ENCODE results near the gene RHD.
"Not testable (repeated sequence)": the region's sequence is repeated elsewhere in the genome, so short reads cannot be mapped to it uniquely, and the experiment has no call there.

Gene RHD

GRCh38 chr1:25304936-25305335, 32.6 kb downstream of the RHD start:
- DNase-seq (ENCODE audit: low read depth); H3K4me3 ChIP-seq (ENCODE audit: low read depth, low read length): not testable (repeated sequence)

GRCh38 chr1:25308168-25308567, 35.9 kb downstream of the RHD start:
- not testable (repeated sequence) for H3K4me3 ChIP-seq (ENCODE audit: low read depth, low read length); DNase-seq (ENCODE audit: low read depth)

GRCh38 chr1:25309085-25309484, 36.8 kb downstream of the RHD start:
- DNase-seq (ENCODE audit: low read depth); H3K4me3 ChIP-seq (ENCODE audit: low read depth, low read length): not testable (repeated sequence)

- H3K4me3 ChIP-seq (ENCODE audit: low read depth, low read length); DNase-seq (ENCODE audit: low read depth): not testable (repeated sequence)
Observed at GRCh38 chr1:25309486-25309885, 37.2 kb downstream of the RHD start.

GRCh38 chr1:25312806-25313470, 40.6 kb downstream of the RHD start:
- not testable (repeated sequence) for DNase-seq (ENCODE audit: low read depth)

GRCh38 chr1:25320314-25320938, 48.1 kb downstream of the RHD start:
- H3K4me3 ChIP-seq (ENCODE audit: low read depth, low read length); DNase-seq (ENCODE audit: low read depth): not testable (repeated sequence)

More at GRCh38 chr1:25312806-25313470, 40.6 kb downstream of the RHD start:
- not testable (repeated sequence) for H3K4me3 ChIP-seq (ENCODE audit: low read depth, low read length)

- not testable (repeated sequence) for H3K4me3 ChIP-seq (ENCODE audit: low read depth, low read length); DNase-seq (ENCODE audit: low read depth)
Observed at GRCh38 chr1:25322127-25322526, 49.8 kb downstream of the RHD start.

GRCh38 chr1:25324407-25324806, 52.1 kb downstream of the RHD start:
- not testable (repeated sequence) for DNase-seq (ENCODE audit: low read depth); H3K4me3 ChIP-seq (ENCODE audit: low read depth, low read length)

GRCh38 chr1:25327864-25328790, 55.8 kb downstream of the RHD start:
- not testable (repeated sequence) for H3K4me3 ChIP-seq (ENCODE audit: low read depth, low read length); DNase-seq (ENCODE audit: low read depth)

GRCh38 chr1:25328791-25329185, 56.5 kb downstream of the RHD start:
- not testable (repeated sequence) for H3K4me3 ChIP-seq (ENCODE audit: low read depth, low read length); DNase-seq (ENCODE audit: low read depth)

- H3K4me3 ChIP-seq (ENCODE audit: low read depth, low read length); DNase-seq (ENCODE audit: low read depth): not testable (repeated sequence)
Observed at GRCh38 chr1:25329336-25329735, 57.0 kb downstream of the RHD start.

GRCh38 chr1:25329950-25330349, 57.6 kb downstream of the RHD start:
- not testable (repeated sequence) for H3K4me3 ChIP-seq (ENCODE audit: low read depth, low read length); DNase-seq (ENCODE audit: low read depth)
- peak; percentile 33; the same call in 1 of the 2 replicates for TF ChIP-seq CTCF (IDR thresholded peaks at IDR 0.05; ENCODE audit: control insufficient read depth, extremely low read depth, insufficient read depth)

- peak overlapping the region; percentile 40 for H3K4me3 ChIP-seq (ENCODE audit: low read depth, low read length)
- not testable (repeated sequence) for DNase-seq (ENCODE audit: low read depth)
Observed at GRCh38 chr1:25336922-25337354, 64.6 kb downstream of the RHD start.

GRCh38 chr1:25337483-25338187, 65.3 kb downstream of the RHD start:
- H3K4me3 ChIP-seq (ENCODE audit: low read depth, low read length) = peak overlapping the region; percentile 76
- DNase-seq (ENCODE audit: low read depth) = not testable (repeated sequence)

Measured in LNCaP clone FGC (cell line).